Immature natural killer cell (primary cell): ENCODE results near the gene ZNF638. TPM values are rescaled to one million over a fixed set of nuclear protein-coding genes. Genes with fewer than 3 reads are reported as not detected.
"Not testable (repeated sequence)": the region's sequence is repeated elsewhere in the genome, so short reads cannot be mapped to it uniquely, and the experiment has no call there.

ENCODE experiments used
- DNase-seq, 3 donors: peaks; one replicate each; pipeline ENCODE4 v3.0.0; 2022; ENCODE audit warnings: mixed read lengths in 1 of 3
- H3K27ac Mint-ChIP-seq, 6 donors: one replicate each; pipeline ENCODE4 v1.8.0; 2020; ENCODE audit warnings: mixed read lengths in 6 of 6, mild to moderate bottlenecking in 5 of 6, inconsistent platforms in 4 of 6, moderate library complexity in 3 of 6
- H3K27me3 Mint-ChIP-seq, 3 donors: one replicate each; pipeline ENCODE4 v1.8.0; 2020 to 2021; ENCODE audit warnings: low read depth in 3 of 3, mild to moderate bottlenecking in 3 of 3, mixed read lengths in 3 of 3, moderate library complexity in 3 of 3, inconsistent platforms in 1 of 3
- H3K36me3 Mint-ChIP-seq, 3 donors: one replicate each; pipeline ENCODE4 v1.8.0; 2020; ENCODE audit warnings: mixed read lengths in 3 of 3, inconsistent platforms in 2 of 3, mild to moderate bottlenecking in 2 of 3
- H3K4me1 Mint-ChIP-seq, 2 donors: one replicate each; pipeline ENCODE4 v1.8.0; 2020; ENCODE audit warnings: inconsistent platforms in 2 of 2, mild to moderate bottlenecking in 2 of 2, mixed read lengths in 2 of 2, moderate library complexity in 1 of 2
- H3K4me3 Mint-ChIP-seq, 5 donors: one replicate each; pipeline ENCODE4 v1.8.0; 2020; ENCODE audit warnings: mild to moderate bottlenecking in 5 of 5, mixed read lengths in 5 of 5, inconsistent platforms in 3 of 5, moderate library complexity in 3 of 5
- H3K9me3 Mint-ChIP-seq, 6 donors: one replicate each; pipeline ENCODE4 v1.8.0; 2020; ENCODE audit warnings: mild to moderate bottlenecking in 6 of 6, mixed read lengths in 6 of 6, inconsistent platforms in 4 of 6, moderate library complexity in 3 of 6
- polyA plus RNA-seq, 3 donors: library from polyadenylated mRNA; unstranded; fragments of 300-500 nt; fragmentation: Illumina TruSeq; gene quantifications; one replicate each; pipeline ENCODE4 v1.2.3, GENCODE V29; 2021

Gene ZNF638
- polyA plus RNA-seq, 3 donors from 2014 or later, result 9.4 to 37.7 (median 21.8) TPM

DNA sequence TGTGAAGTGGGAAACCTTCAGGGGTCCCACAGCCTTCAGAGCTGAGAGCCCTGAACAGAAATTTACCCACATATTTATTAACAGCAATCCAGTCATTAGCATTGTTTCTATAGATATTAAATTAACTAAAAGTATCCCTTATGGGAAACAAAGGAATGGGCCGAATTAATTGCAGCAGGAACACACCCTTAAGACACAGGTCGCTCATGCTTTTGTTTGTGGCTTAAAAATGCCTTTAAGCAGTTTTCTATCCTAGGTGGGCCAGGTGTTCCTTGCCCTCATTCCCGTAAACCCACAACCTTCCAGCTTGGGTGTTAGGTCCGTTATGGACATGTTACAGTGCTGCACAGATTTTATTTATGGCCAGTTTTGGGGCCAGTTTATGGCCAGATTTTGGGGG lies 13.7 kb upstream of the ZNF638 start:
- not testable (repeated sequence) for H3K4me1 Mint-ChIP-seq, H3K4me3 Mint-ChIP-seq, DNase-seq, H3K27ac Mint-ChIP-seq
- Mint-ChIP-seq H3K9me3 (peaks cover 21 to 58% (median 40%) of the 10 kb centered on the region in 6 donors), H3K27me3 (peaks cover 1 to 15% (median 5%) of the 10 kb centered on the region in 3 donors), H3K36me3 (peaks cover 15 to 20% (median 17%) of the 10 kb centered on the region in 3 donors)

DNA sequence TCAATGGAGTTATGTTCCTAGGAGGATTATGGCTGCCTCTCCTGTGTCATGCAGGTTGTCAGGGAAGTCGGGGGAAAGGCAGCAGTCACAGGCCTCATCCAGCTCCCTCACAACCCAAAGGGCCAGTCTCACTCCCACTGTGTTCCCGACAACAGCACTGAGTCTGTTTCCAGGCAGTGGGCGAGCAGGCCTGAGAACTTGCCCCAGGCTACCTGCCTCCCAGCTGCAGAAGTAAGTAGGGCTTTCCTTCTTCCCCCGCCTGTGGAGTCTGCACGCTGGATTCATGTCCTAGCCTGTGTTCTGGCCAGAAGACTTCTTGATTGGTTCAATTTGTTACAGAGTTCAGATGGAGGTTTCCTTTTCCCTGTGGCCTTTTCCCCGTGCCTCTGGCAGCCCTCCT lies 8.2 kb upstream of the ZNF638 start:
- no peak for DNase-seq
- Mint-ChIP-seq H3K27me3 (peaks cover 2 to 16% (median 5%) of the 10 kb centered on the region in 3 donors), H3K4me3 (no peak overlapping the region)

DNA sequence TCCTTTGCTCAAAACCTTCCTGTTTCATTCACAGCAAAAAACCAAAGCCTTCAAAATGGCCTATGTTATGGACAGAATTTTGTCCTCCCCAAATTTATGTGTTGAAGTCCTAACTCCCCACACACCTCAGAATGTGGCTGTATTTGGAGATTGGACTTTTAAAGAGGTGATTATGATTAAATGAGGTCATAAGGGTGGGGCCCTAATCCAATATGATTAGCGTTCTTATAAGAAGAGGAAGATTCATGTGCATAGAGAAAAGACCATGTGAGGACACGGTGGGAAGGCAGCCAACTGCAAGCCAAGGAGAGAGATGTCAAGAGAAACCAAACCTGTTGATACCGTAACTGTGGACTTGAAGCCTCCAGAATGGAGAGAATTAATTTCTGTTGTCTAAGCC lies 4.6 kb upstream of the ZNF638 start:
- Mint-ChIP-seq H3K9me3 (peaks cover 4 to 9% (median 7%) of the 10 kb centered on the region in 6 donors), H3K4me3 (no peak overlapping the region), H3K27me3 (peaks cover 2 to 21% (median 9%) of the 10 kb centered on the region in 3 donors), H3K27ac (no peak overlapping the region), H3K4me1 (peaks cover 9 to 19% of the 10 kb centered on the region in 2 donors), H3K36me3 (peaks cover 4 to 8% (median 7%) of the 10 kb centered on the region in 3 donors)
- no peak for DNase-seq

More for the DNA sequence above, 8.2 kb upstream of the ZNF638 start:
- no peak overlapping the region for H3K27ac Mint-ChIP-seq
- H3K9me3 Mint-ChIP-seq, result peaks cover 18 to 42% (median 34%) of the 10 kb centered on the region in 6 donors
- no peaks in the 10 kb centered on the region for H3K4me1 Mint-ChIP-seq
- H3K36me3 Mint-ChIP-seq, result peaks cover 10 to 15% (median 14%) of the 10 kb centered on the region in 3 donors

GRCh38 chr2:71327916-71328315 lies 3.7 kb upstream of the ZNF638 start:
- no peaks in the 10 kb centered on the region for H3K36me3 Mint-ChIP-seq
- H3K4me1 Mint-ChIP-seq, result peaks cover 18 to 29% of the 10 kb centered on the region in 2 donors
- H3K27me3 Mint-ChIP-seq, result peaks cover 2 to 24% (median 11%) of the 10 kb centered on the region in 3 donors
- no peak for DNase-seq
- peaks cover 0 to 7% (median 0%) of the 10 kb centered on the region in 6 donors for H3K9me3 Mint-ChIP-seq
- no peak overlapping the region for H3K27ac Mint-ChIP-seq
- no peak overlapping the region for H3K4me3 Mint-ChIP-seq

DNA sequence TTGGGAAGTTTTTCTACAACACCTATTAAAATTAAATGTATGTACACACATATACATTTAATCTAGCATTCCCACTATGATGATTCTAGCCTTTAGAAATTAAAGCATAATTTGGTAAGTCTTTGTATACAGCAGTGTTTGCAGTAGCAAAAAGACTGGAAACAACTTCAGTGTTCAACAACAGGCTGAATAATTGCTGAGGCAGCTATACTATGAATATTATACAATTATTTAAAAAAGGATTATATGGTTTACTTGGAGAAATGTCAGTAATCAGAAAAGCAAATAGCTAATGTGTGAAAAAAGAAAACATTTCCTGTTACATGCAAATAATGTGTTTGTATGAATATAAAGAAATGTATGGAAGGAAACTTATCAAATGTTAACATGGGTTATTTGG lies 1.4 kb upstream of the ZNF638 start:
- H3K36me3 Mint-ChIP-seq, result peaks cover 0 to 4% (median 3%) of the 10 kb centered on the region in 3 donors
- peaks cover 0 to 2% (median 0%) of the 10 kb centered on the region in 6 donors for H3K9me3 Mint-ChIP-seq
- H3K4me1 Mint-ChIP-seq, result peaks cover 38 to 51% of the 10 kb centered on the region in 2 donors
- DNase-seq, result no peak
- peak overlapping the region in 4 of 6 donors; percentile 72 to 92 (median 83) for H3K27ac Mint-ChIP-seq
- peak overlapping the region; percentile 65 to 100 (median 98) for H3K4me3 Mint-ChIP-seq
- peaks cover 2 to 22% (median 10%) of the 10 kb centered on the region in 3 donors for H3K27me3 Mint-ChIP-seq

- peaks cover 2 to 22% (median 10%) of the 10 kb centered on the region in 3 donors for H3K27me3 Mint-ChIP-seq
- H3K36me3 Mint-ChIP-seq, result peaks cover 0 to 4% (median 3%) of the 10 kb centered on the region in 3 donors
- peak; percentile 42 to 52 (median 47) for DNase-seq
- peaks cover 42 to 57% of the 10 kb centered on the region in 2 donors for H3K4me1 Mint-ChIP-seq
- H3K4me3 Mint-ChIP-seq, result peak overlapping the region; percentile 94 to 100 (median 100)
- peaks cover 0 to 2% (median 0%) of the 10 kb centered on the region in 6 donors for H3K9me3 Mint-ChIP-seq
- peak overlapping the region in 5 of 6 donors; percentile 72 to 100 (median 89) for H3K27ac Mint-ChIP-seq
Measured at GRCh38 chr2:71330585-71331330, 824 bp upstream of the ZNF638 start.

GRCh38 chr2:71331331-71331580 lies 326 bp upstream of the ZNF638 start:
- H3K9me3 Mint-ChIP-seq, DNase-seq, H3K36me3 Mint-ChIP-seq: not testable (repeated sequence)
- Mint-ChIP-seq H3K27ac (peak overlapping the region in 5 of 6 donors; percentile 89 to 100 (median 99)), H3K4me1 (peaks cover 46 to 59% of the 10 kb centered on the region in 2 donors), H3K4me3 (peak overlapping the region; percentile 94 to 100 (median 100)), H3K27me3 (peaks cover 2 to 22% (median 10%) of the 10 kb centered on the region in 3 donors)

- peaks cover 0 to 2% (median 0%) of the 10 kb centered on the region in 6 donors for H3K9me3 Mint-ChIP-seq
- H3K36me3 Mint-ChIP-seq, result peaks cover 0 to 4% (median 3%) of the 10 kb centered on the region in 3 donors
- H3K27me3 Mint-ChIP-seq, result peaks cover 2 to 22% (median 10%) of the 10 kb centered on the region in 3 donors
- peak overlapping the region; percentile 94 to 100 (median 100) for H3K4me3 Mint-ChIP-seq
- H3K4me1 Mint-ChIP-seq, result peaks cover 55 to 70% of the 10 kb centered on the region in 2 donors
- DNase-seq, result peak in 1 of 3 donors; percentile 7
- peak overlapping the region; percentile 77 to 100 (median 99) for H3K27ac Mint-ChIP-seq
Measured at GRCh38 chr2:71332435-71332796, 834 bp downstream of the ZNF638 start.

- peaks cover 0 to 2% (median 0%) of the 10 kb centered on the region in 6 donors for H3K9me3 Mint-ChIP-seq
- H3K27me3 Mint-ChIP-seq, result peaks cover 2 to 22% (median 10%) of the 10 kb centered on the region in 3 donors
- H3K27ac Mint-ChIP-seq, result peak overlapping the region; percentile 1 to 59 (median 50)
- H3K4me1 Mint-ChIP-seq, result peaks cover 65 to 82% of the 10 kb centered on the region in 2 donors
- H3K4me3 Mint-ChIP-seq, result peak overlapping the region; percentile 62 to 100 (median 98)
- no peak for DNase-seq
- peaks cover 0 to 4% (median 3%) of the 10 kb centered on the region in 3 donors for H3K36me3 Mint-ChIP-seq
Measured at GRCh38 chr2:71333619-71334018, 2.0 kb downstream of the ZNF638 start.

DNA sequence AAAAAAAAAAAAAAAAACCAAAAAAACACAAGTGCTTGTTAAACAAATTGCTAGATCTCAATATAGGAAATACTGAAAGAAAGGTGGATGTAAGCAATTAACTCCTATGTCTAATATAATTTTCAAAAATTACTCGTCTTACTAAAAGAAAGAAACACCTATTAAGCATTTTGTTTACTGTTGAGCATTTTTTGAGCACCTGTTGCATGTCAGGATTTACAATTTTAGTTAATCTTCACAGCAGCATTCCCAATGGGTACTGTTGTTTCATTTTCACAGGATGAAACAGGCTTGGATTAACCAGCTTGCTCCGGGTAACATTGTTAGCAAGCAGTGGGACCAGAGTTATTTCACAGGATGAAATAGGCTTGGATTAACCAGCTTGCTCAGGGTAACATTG lies 4.8 kb downstream of the ZNF638 start:
- H3K27ac Mint-ChIP-seq, result no peak overlapping the region
- H3K4me3 Mint-ChIP-seq, result no peak overlapping the region
- H3K4me1 Mint-ChIP-seq, result peaks cover 81 to 92% of the 10 kb centered on the region in 2 donors
- H3K9me3 Mint-ChIP-seq, result peaks cover 0 to 2% (median 0%) of the 10 kb centered on the region in 6 donors
- H3K36me3 Mint-ChIP-seq, result peaks cover 0 to 4% (median 3%) of the 10 kb centered on the region in 3 donors
- DNase-seq, result no peak
- peaks cover 2 to 8% (median 5%) of the 10 kb centered on the region in 3 donors for H3K27me3 Mint-ChIP-seq

DNA sequence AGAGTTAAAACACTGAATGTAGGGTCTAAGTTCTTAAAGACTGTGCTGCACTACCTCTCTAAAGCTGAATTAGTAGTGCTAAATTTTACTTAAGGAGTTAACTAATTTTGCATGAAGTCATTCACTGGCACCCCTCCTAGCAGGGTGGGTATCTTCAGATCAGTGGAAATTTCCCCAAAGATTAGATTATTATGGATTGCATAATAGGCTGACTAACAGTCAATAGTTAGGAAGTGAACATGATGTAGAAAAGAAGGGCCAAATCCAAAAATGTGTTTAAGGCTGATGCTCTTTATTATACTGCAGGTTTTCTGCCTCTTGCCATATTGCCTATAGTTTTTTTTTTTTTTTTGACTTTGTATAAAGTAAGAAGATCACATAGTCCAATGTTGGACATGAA lies 5.2 kb downstream of the ZNF638 start:
- peaks cover 80 to 91% of the 10 kb centered on the region in 2 donors for H3K4me1 Mint-ChIP-seq
- no peaks in the 10 kb centered on the region for H3K9me3 Mint-ChIP-seq
- DNase-seq, result no peak
- H3K4me3 Mint-ChIP-seq, result no peak overlapping the region
- peaks cover 0 to 4% (median 2%) of the 10 kb centered on the region in 3 donors for H3K27me3 Mint-ChIP-seq
- H3K36me3 Mint-ChIP-seq, result peaks cover 0 to 4% (median 3%) of the 10 kb centered on the region in 3 donors
- no peak overlapping the region for H3K27ac Mint-ChIP-seq

DNA sequence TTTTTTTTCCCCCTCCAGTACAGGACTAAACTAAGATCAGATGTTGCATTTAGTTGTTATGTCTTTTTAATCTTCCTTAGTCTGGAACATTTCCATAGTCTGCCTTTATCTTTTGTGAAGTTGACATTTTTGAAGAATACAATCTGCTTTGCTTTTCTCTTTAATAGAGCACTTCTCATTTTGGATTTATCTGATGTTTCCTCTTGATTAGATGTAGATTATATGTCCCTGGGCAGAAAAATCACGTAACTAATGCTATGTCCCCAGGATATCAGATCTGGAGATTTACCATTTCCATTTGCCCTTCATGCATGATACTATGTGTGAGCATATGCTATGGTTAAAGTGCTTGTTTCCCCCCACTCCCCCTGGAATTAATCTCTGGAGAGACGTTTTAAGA lies 6.2 kb downstream of the ZNF638 start:
- H3K36me3 Mint-ChIP-seq, result peaks cover 0 to 4% (median 3%) of the 10 kb centered on the region in 3 donors
- peak overlapping the region in 1 of 5 donors; percentile 8 for H3K4me3 Mint-ChIP-seq
- no peaks in the 10 kb centered on the region for H3K9me3 Mint-ChIP-seq
- no peaks in the 10 kb centered on the region for H3K27me3 Mint-ChIP-seq
- H3K4me1 Mint-ChIP-seq, result peaks cover 78 to 90% of the 10 kb centered on the region in 2 donors
- peak overlapping the region in 1 of 6 donors; percentile 0 for H3K27ac Mint-ChIP-seq
- DNase-seq, result no peak

DNA sequence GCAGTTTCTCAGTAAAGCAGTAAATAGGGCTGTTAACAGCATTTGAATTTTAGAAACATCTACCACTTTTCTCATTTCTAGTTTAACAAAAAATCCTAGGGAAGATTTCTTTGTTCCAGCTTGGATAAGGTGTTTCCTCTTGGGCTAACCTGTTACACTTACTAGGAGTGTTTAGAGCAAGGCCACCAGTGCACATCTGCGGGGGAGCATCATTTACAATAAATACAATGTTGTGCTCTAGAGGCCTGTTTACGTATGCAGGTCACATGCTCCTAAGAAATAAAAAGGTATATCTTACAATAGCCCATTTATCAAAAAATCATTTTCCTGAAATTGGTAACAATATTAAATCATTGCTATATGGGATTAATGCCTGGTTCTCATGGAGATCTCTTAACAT lies 8.1 kb downstream of the ZNF638 start:
- peak overlapping the region in 1 of 6 donors; percentile 28 for H3K27ac Mint-ChIP-seq
- H3K36me3 Mint-ChIP-seq, result no peaks in the 10 kb centered on the region
- DNase-seq, result no peak
- no peaks in the 10 kb centered on the region for H3K9me3 Mint-ChIP-seq
- peak overlapping the region in 1 of 5 donors; percentile 15 for H3K4me3 Mint-ChIP-seq
- peaks cover 73 to 87% of the 10 kb centered on the region in 2 donors for H3K4me1 Mint-ChIP-seq
- peaks cover 0 to 2% (median 0%) of the 10 kb centered on the region in 3 donors for H3K27me3 Mint-ChIP-seq

DNA sequence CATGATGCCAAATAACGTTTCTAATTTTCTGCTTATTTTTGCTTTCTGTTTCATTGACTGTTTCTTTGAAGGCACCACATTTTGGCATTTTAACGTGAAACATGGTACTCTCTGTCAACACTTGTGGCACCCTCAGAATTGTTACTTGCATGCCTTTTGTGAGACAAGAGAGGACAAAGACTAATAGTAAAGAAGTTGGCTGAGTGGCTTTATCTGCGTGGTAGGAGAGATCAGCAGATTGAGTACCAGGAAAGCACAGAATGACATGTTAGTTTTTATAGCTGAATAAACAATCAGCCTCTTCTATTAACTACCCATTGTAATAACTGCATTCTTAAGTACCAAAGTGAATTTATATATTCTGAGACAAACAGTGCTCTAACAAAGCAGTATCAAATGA lies 8.6 kb downstream of the ZNF638 start:
- Mint-ChIP-seq H3K27ac (peak overlapping the region in 2 of 6 donors; percentile 9 to 42), H3K4me1 (peaks cover 70 to 87% of the 10 kb centered on the region in 2 donors), H3K4me3 (peak overlapping the region in 1 of 5 donors; percentile 3), H3K36me3 (no peaks in the 10 kb centered on the region), H3K27me3 (peaks cover 0 to 2% (median 0%) of the 10 kb centered on the region in 3 donors), H3K9me3 (no peaks in the 10 kb centered on the region)
- DNase-seq, result no peak
